Lung (tissue), 12 donors: ENCODE data around the gene DIP2B. TPM values are rescaled to one million over a fixed set of nuclear protein-coding genes. Genes with fewer than 3 reads are reported as not detected.

ENCODE experiments used
- ATAC-seq: fragments of 200-7000 bp; cut with Tn5 transposase; one replicate; pipeline ENCODE4 v1.9.1; 2020; ENCODE audit warnings: moderate number of reproducible peaks; ENCODE audit not compliant: insufficient read depth, low FRiP score
- DNase-seq, 3 donors: peaks; one replicate each; pipeline ENCODE4 v3.0.0-alpha.2; 2013 to 2017
- H3K27ac ChIP-seq, 2 donors: one replicate each; pipeline ENCODE4 v1.5.1; 2013; ENCODE audit warnings: mild to moderate bottlenecking in 2 of 2, moderate library complexity in 2 of 2, control low read depth in 1 of 2, inconsistent platforms in 1 of 2, low read depth in 1 of 2, low read length in 1 of 2
- H3K27me3 ChIP-seq, 3 donors: one replicate each; pipeline ENCODE4 v1.5.1; 2013; ENCODE audit warnings: low read length in 2 of 3; ENCODE audit not compliant: control insufficient read depth in 3 of 3, insufficient read depth in 3 of 3
- H3K36me3 ChIP-seq, 4 donors: one replicate each; pipeline ENCODE4 v1.5.1; 2013; ENCODE audit warnings: low read length in 4 of 4, mild to moderate bottlenecking in 1 of 4, moderate library complexity in 1 of 4; ENCODE audit not compliant: control insufficient read depth in 4 of 4, insufficient read depth in 4 of 4
- H3K4me1 ChIP-seq, 5 donors: one replicate each; pipeline ENCODE4 v1.5.1; 2013; ENCODE audit warnings: low read length in 5 of 5, mild to moderate bottlenecking in 2 of 5, moderate library complexity in 1 of 5; ENCODE audit not compliant: control insufficient read depth in 5 of 5, insufficient read depth in 5 of 5
- H3K4me3 ChIP-seq: one replicate; pipeline ENCODE4 v1.5.1; 2013; ENCODE audit warnings: mild to moderate bottlenecking, control low read depth, moderate library complexity
- H3K9ac ChIP-seq, 2 donors: one replicate each; pipeline ENCODE4 v1.5.1; 2013; ENCODE audit warnings: low read length in 2 of 2, control low read depth in 1 of 2; ENCODE audit not compliant: insufficient read depth in 1 of 2
- H3K9me3 ChIP-seq, 4 donors: one replicate each; pipeline ENCODE4 v1.5.1; 2013; ENCODE audit warnings: low read length in 3 of 4, mild to moderate bottlenecking in 1 of 4, moderate library complexity in 1 of 4; ENCODE audit not compliant: control insufficient read depth in 4 of 4, insufficient read depth in 3 of 4
- CTCF ChIP-seq: IDR thresholded peaks from 2 replicates; pipeline ENCODE4 v1.5.1; 2012; ENCODE audit warnings: mild to moderate bottlenecking; ENCODE audit errors: control extremely low read depth, extremely low read depth
- whole genome bisulfite sequencing, 2 donors: extraction: QIAGEN DNeasy Blood & Tissue Kit; methylation state at CpG; one replicate each; pipeline ENCODE4 v1.1.7; 2013; 5-methylcytosine and 5-hydroxymethylcytosine counted together
- polyA plus RNA-seq, 2 donors: library from polyadenylated mRNA; stranded (reverse); fragments of 200-250 nt; gene quantifications; one replicate each; pipeline ENCODE4 v1.2.1, GENCODE V29; 2013
- total RNA-seq, 2 donors: library from RNA; depleted of rRNA in 1 of 2; stranded (reverse); fragments of >200 nt in 1 of 2; gene quantifications; one replicate each; pipeline ENCODE4 v1.2.1, GENCODE V29; 2014 to 2021
- donor health status: control.
- donor health status: control.
- donor health status: Bipolar disorder and iron deficiency.
- donor health status: healthy.
- donor health status: DM: yes; HTN: yes; CAD: no.

The DIP2B gene
- total and polyA plus RNA-seq, 4 donors = 4.2 to 55.8 (median 18.6) TPM

GRCh38 chr12:50517421-50518048, 12.8 kb downstream of the DIP2B start:
- ATAC-seq (no peak), DNase-seq (peak in 2 of 3 donors; percentile 35 to 46)
- Histone ChIP-seq H3K9me3 (no peaks in the 10 kb centered on the region), H3K9ac (no peak overlapping the region), H3K36me3 (peaks cover 0 to 2% (median 0%) of the 10 kb centered on the region in 4 donors), H3K4me3 (no peak overlapping the region), H3K4me1 (peaks cover 0 to 28% (median 9%) of the 10 kb centered on the region in 5 donors), H3K27ac (peak overlapping the region; percentile 22 to 70), H3K27me3 (no peaks in the 10 kb centered on the region)
- 3 to 16% methylated on average over 3 of the region's 3 CpGs for WGBS, 2 donors
- no peak for TF ChIP-seq CTCF

GRCh38 chr12:50518090-50518489, 13.3 kb downstream of the DIP2B start:
- no peaks in the 10 kb centered on the region for H3K9me3 ChIP-seq
- H3K9ac ChIP-seq = no peak overlapping the region
- ATAC-seq (no peak), DNase-seq (no peak)
- no peaks in the 10 kb centered on the region for H3K27me3 ChIP-seq
- H3K4me3 ChIP-seq = no peak overlapping the region
- peak overlapping the region in 1 of 2 donors; percentile 13 for H3K27ac ChIP-seq
- 70 to 87% methylated on average over 11 of the region's 11 CpGs for whole genome bisulfite sequencing, 2 donors
- H3K36me3 ChIP-seq = peaks cover 0 to 2% (median 0%) of the 10 kb centered on the region in 4 donors
- H3K4me1 ChIP-seq = peaks cover 0 to 28% (median 8%) of the 10 kb centered on the region in 5 donors
- no peak for TF ChIP-seq CTCF

GRCh38 chr12:50519353-50519752, 14.6 kb downstream of the DIP2B start:
- TF ChIP-seq CTCF = no peak
- Histone ChIP-seq H3K9me3 (no peaks in the 10 kb centered on the region), H3K9ac (no peak overlapping the region), H3K4me3 (no peak overlapping the region), H3K36me3 (peaks cover 0 to 6% (median 0%) of the 10 kb centered on the region in 4 donors), H3K4me1 (peaks cover 0 to 28% (median 8%) of the 10 kb centered on the region in 5 donors), H3K27me3 (no peaks in the 10 kb centered on the region), H3K27ac (no peak overlapping the region)
- no peak for ATAC-seq
- WGBS, 2 donors = 90 to 100% methylated on average over 1 of the region's 1 CpG
- no peak for DNase-seq
